ENCODE data around the gene RAD23A.
"Not testable (repeated sequence)": the region's sequence is repeated elsewhere in the genome, so short reads cannot be mapped to it uniquely, and the experiment has no call there.

RAD23A gene

DNA sequence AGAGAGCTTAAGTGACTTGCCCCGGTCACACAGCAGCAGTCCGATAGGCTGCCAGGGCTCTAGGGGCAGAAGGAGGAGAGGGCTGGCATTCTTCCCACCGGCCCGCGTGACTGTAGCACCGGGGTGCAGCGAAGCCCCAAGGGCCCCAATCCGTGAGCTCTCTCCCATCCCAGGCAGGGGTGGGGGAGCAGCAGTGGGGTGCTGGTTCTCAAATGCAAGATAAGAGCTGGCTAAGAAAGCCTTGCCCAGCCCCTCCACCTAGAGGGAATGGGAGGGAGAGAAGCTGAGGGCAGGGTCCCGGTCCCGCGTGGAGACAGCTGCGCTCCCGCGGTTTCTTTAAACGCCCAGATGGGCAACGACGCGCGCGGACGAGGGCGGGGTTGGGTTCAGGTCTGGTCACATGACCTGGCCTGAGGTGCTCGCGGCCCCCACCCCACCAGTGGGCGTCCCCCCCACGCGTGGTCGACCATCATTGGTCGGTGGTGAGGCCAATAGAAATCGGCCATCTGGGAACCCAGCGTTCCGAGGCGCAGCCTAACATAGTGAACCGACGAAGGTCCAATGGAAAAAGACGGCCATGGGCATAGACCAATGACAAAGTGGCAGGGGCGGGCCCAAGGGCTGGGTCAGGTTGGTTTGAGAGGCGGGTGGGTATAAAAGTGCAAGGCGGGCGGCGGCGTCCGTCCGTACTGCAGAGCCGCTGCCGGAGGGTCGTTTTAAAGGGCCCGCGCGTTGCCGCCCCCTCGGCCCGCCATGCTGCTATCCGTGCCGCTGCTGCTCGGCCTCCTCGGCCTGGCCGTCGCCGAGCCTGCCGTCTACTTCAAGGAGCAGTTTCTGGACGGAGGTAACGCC lies 7.5 kb upstream of the RAD23A start, which contains the start of gene CALR:
Gene CALR (plus strand): TSS at position 683 of the 852 bp plus-strand sequence. CDS start 71 bp downstream, at position 754.
- DNase-seq (ENCODE audit: low spot score), result peak; percentile 100

DNA sequence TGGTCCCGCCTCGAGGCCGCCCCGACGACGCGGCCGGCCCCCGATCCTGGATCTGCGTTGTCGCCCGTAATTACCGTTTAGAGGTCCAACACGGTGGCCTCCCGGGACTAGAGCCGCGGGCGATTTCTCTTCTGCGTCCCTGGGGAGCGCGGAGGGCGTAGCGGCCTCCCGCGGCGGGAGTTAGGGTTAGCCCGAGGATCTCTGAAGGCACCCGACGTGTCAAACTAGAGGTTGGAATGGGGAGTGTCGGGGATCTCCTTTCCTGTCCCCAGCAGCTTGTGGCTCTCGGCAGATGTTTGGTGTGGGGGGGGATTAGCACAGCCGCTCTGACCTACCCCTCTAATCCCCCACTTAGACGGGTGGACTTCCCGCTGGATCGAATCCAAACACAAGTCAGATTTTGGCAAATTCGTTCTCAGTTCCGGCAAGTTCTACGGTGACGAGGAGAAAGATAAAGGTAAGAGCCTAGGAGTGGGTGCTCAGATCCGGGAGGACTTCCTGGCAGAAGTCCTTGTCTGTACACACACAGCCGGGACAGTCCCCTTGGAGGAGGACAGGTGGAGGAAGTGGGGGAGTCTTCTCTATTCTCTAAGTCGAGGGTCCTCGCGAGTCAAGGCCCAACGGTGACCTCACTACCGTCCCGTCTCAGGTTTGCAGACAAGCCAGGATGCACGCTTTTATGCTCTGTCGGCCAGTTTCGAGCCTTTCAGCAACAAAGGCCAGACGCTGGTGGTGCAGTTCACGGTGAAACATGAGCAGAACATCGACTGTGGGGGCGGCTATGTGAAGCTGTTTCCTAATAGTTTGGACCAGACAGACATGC lies 6.7 kb upstream of the RAD23A start:
- peak; percentile 56 for DNase-seq (ENCODE audit: low spot score)

DNA sequence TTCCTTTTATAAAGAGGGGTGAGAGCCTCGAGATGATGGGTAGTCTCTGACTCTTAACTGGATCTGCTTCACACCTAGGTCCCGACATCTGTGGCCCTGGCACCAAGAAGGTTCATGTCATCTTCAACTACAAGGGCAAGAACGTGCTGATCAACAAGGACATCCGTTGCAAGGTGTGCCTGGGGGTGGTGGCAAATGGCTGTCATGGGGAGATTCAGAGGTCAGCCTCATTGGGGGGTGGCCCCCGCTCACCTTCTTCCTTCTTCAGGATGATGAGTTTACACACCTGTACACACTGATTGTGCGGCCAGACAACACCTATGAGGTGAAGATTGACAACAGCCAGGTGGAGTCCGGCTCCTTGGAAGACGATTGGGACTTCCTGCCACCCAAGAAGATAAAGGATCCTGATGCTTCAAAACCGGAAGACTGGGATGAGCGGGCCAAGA lies 5.7 kb upstream of the RAD23A start:
- DNase-seq (ENCODE audit: low spot score), result no peak

DNA sequence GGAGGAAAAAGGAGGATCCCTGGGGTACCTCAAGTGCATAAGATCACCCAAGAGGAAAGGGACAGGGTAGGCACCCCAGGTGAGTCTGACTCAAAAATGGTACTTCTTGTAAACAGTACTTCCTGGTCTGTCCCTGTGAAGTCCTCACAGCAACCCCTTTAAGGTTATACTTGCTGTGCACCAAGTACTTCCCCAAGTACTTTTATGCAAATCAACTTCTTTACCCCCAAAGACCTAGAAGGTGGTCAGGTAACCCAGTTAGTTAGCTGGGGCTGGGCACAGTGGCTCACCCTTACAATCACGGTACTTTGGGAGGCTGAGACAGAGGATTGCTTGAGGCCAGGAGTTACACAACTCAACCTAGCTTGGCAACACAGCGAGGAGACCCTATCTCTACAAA lies 4.8 kb upstream of the RAD23A start:
- DNase-seq (ENCODE audit: low spot score), result no peak

DNA sequence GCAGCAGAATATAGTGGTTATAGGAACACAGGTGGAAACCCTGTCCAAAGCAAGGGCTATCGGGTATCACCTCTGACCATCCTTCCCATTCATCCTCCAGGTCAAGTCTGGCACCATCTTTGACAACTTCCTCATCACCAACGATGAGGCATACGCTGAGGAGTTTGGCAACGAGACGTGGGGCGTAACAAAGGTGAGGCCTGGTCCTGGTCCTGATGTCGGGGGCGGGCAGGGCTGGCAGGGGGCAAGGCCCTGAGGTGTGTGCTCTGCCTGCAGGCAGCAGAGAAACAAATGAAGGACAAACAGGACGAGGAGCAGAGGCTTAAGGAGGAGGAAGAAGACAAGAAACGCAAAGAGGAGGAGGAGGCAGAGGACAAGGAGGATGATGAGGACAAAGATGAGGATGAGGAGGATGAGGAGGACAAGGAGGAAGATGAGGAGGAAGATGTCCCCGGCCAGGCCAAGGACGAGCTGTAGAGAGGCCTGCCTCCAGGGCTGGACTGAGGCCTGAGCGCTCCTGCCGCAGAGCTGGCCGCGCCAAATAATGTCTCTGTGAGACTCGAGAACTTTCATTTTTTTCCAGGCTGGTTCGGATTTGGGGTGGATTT lies 2.1 kb upstream of the RAD23A start:
- no peak for DNase-seq (ENCODE audit: low spot score)

DNA sequence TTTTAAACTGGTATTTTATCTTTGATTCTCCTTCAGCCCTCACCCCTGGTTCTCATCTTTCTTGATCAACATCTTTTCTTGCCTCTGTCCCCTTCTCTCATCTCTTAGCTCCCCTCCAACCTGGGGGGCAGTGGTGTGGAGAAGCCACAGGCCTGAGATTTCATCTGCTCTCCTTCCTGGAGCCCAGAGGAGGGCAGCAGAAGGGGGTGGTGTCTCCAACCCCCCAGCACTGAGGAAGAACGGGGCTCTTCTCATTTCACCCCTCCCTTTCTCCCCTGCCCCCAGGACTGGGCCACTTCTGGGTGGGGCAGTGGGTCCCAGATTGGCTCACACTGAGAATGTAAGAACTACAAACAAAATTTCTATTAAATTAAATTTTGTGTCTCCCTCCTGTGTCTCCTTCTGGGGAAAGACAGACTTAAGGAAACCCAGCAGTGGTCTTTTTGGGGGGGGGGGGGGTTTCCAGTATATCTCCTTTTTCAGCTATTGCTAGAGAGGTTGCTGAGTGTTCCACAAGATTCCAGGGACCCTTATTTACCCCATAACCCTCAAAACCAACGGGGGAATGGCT lies 1.5 kb upstream of the RAD23A start:
- DNase-seq (ENCODE audit: low spot score), result no peak

DNA sequence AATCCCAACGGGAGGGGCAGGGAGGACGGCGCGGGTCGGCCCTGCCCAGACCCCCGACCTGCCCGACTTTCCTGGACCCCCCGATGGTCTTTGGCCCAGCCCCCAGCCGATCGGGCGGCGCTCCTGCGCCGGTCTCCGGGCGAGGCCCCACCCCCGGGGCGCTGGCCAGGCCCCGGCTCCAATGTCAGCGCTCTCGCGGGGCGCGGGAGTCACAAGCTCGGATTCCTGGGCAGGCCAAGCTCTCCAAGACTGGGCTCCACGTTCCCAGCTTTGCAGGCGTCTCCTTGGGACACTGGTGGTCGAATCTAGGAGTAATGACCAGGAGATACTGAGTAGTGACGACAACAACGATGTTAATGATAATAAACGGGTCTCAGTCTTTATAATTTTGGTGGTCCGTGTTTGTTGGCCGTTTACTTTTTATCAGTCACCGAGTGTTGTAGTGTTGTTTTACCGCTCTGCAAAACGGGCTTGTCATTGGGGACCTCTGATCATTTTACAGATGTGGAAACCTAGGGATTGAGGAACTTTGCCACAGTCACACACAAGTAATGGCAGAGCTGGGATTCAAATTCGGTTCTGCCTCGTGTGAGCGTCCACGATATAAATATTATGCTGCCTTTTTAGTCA lies 545 bp downstream of the RAD23A start:
- DNase-seq (ENCODE audit: low spot score), result peak; percentile 82

DNA sequence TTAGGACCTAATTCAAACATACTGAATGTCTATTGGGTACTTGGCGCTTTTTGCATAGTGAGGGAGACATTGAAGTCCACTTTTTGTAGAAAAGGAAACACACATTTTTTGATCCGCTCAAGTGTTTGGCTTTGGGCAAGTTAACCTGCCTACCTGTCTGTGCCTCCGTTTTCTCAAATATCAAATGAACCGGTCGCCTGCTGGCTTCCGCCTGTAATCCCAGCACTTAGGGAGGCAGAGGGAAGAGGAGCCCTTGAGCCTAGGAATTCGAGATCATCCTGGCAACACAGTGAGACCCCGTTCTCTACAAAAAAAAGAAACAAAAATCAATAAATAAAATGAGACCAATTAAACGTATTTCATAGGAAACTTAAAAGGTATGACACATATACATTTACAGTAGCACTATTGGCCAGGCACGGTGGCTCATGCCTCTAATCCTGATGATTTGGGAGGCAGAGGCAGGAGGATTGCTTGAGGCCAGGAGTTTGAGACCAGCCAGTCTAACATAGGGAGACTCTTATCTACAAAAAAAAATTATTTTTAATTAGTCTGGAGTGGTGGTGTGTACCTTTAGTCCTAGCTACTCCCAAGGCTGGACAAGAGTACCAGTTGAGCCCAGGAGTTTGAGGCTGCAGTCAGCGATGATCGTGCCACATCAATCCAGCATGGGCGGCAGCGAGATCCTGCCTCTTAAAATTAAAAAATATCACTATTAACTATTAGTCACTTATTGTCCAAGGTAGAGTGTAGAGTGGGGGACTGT lies 1.3 kb downstream of the RAD23A start:
- no peak for DNase-seq (ENCODE audit: low spot score)

DNA sequence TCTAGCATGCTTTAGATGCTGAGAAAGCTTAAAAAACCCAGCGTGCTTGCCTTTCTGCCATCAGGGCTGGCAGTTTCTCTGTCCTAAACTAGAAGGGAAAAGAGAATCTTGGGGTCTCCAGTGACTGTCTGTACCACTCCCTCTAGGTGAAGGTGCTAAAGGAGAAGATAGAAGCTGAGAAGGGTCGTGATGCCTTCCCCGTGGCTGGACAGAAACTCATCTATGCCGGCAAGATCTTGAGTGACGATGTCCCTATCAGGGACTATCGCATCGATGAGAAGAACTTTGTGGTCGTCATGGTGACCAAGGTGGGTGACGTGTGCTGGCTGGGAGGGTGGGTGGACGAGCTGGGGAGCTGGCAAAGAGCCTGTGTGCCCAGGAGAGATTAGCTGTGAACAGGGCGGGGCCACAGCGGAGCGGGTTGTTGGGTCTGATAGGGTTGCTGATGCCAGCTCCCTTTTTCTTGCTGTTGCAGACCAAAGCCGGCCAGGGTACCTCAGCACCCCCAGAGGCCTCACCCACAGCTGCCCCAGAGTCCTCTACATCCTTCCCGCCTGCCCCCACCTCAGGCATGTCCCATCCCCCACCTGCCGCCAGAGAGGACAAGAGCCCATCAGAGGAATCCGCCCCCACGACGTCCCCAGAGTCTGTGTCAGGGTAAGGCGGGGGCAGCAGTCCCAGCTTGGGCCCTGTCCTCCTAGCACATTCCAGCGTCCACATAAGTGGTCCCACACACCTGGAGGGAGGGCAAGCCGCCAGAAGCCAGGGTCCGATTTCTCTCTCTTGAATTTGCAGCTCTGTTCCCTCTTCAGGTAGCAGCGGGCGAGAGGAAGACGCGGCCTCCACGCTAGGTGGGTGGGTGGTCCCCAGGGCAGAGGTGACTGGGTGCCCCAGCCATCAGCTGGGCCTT lies 2.3 kb downstream of the RAD23A start:
- no peak for DNase-seq (ENCODE audit: low spot score)

DNA sequence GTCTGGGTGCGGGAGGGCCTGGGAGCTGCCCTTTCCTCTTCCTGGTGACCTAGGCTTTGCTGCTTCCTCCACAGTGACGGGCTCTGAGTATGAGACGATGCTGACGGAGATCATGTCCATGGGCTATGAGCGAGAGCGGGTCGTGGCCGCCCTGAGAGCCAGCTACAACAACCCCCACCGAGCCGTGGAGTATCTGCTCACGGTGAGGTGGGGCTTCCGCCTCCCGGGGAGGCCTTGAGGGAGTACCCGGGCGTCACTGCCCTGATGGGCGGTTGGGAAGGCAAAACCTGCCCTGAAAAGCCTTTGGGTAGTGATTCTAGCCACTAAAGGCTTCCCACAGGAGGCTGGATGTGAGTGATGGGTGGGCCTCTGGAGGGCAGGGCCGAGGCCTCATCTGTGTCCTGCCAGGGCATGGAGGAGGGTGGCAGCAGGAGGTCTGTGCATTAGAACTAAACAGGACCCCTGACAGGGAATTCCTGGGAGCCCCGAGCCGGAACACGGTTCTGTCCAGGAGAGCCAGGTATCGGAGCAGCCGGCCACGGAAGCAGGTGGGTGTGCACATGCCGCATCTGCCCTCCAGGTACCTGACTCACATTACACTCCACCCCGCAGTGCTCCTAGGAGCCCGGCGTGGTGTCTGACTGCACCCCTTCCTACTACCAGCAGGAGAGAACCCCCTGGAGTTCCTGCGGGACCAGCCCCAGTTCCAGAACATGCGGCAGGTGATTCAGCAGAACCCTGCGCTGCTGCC lies 3.1 kb downstream of the RAD23A start:
- no peak for DNase-seq (ENCODE audit: low spot score)

DNA sequence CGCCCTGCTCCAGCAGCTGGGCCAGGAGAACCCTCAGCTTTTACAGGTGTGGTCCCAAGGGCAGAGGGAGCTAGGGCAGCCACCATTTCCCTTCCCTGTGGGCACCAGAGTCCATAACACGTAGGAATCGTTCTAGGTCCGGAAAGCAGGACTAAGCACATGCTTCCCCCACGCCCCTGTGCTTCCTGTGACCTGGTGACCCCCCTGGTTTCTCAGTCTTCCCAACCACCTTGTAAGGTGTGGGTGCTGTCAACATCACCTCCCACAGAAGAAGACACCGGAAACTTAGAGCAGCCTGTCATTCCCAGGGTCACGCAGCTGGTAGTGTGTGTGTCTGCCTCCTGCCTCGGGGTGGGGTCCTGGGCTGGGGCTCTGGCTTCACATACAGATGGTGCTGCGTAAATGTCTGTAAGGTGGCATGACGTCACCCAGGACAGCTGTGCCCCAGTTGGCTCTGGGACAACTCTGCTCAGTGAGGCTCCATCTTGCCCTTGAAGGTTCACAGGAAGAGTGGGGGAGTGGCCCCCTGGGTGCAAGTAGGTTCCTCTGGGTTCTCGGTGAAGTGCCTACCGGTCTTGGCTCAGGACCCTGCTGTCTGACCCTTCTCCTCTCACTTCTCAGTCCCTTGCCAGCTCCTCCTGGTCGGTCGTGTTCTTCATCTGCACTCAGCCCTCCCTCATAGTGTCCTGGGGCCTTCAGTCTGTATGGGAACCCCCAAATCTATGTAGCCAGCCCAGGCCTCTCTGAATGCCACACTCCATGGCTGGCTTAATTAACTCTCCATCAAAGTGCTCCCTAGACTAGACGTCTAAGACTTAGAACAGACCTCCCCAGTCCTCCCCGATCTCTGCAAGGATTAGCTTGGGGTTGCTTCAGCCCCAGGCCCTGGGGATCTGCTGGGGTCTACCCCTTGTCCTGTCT lies 4.0 kb downstream of the RAD23A start:
- DNase-seq (ENCODE audit: low spot score), result no peak

DNA sequence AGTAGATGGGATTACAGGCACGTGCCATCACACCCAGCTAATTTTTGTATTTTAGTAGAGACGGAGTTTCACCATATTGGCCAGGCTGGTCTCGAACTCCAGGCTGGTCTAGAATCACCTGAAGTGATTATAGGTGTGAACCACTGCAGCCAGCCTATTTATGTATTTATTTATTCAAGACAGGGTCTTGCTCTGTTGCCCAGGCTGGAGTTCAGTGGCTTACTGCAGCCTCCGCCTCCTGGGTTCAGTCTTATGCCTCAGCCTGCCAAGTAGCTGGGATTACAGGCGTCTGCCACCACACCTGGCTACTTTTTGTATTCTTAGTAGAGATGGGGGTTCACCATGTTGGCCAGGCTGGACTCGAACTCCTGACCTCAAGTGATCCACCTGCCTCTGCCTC lies 6.4 kb downstream of the RAD23A start:
- DNase-seq (ENCODE audit: low spot score), result not testable (repeated sequence)

DNA sequence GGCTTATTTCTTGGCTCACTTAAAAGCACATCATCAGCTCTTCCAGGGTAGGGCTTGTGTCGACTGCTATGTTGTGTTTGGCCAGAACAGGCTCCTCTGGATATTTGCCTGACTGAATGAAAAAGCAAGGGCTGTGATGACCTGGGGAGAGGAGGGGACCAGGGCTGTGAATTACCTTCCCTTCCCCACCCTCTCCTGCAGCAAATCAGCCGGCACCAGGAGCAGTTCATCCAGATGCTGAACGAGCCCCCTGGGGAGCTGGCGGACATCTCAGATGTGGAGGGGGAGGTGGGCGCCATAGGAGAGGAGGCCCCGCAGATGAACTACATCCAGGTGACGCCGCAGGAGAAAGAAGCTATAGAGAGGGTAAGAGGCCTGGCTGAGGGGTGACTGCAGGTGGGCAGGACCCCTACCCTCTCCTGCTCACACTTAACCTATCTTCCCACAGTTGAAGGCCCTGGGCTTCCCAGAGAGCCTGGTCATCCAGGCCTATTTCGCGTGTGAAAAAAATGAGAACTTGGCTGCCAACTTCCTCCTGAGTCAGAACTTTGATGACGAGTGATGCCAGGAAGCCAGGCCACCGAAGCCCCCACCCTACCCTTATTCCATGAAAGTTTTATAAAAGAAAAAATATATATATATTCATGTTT lies 7.0 kb downstream of the RAD23A start:
- DNase-seq (ENCODE audit: low spot score), result peak; percentile 90

DNA sequence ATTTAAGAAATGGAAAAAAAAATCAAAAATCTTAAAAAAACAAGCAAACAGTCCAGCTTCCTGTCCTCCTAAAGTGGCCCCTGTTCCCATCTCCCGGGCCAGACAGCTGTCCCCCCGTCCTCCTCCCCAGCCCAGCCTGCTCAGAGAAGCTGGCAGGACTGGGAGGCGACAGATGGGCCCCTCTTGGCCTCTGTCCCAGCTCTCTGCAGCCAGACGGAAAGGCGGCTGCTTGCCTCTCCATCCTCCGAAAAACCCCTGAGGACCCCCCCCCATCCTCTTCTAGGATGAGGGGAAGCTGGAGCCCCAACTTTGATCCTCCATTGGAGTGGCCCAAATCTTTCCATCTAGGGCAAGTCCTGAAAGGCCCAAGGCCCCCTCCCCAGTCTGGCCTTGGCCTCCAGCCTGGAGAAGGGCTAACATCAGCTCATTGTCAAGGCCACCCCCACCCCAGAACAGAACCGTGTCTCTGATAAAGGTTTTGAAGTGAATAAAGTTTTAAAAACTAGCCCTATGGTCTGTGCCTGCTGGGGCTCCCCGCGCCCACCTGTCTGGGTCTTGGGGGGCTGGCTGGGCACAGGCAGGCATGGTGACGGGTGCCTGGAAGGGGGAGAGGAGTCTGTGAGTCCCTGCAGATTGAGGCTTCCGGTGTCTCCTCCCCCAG lies 7.6 kb downstream of the RAD23A start:
- no peak for DNase-seq (ENCODE audit: low spot score)

DNA sequence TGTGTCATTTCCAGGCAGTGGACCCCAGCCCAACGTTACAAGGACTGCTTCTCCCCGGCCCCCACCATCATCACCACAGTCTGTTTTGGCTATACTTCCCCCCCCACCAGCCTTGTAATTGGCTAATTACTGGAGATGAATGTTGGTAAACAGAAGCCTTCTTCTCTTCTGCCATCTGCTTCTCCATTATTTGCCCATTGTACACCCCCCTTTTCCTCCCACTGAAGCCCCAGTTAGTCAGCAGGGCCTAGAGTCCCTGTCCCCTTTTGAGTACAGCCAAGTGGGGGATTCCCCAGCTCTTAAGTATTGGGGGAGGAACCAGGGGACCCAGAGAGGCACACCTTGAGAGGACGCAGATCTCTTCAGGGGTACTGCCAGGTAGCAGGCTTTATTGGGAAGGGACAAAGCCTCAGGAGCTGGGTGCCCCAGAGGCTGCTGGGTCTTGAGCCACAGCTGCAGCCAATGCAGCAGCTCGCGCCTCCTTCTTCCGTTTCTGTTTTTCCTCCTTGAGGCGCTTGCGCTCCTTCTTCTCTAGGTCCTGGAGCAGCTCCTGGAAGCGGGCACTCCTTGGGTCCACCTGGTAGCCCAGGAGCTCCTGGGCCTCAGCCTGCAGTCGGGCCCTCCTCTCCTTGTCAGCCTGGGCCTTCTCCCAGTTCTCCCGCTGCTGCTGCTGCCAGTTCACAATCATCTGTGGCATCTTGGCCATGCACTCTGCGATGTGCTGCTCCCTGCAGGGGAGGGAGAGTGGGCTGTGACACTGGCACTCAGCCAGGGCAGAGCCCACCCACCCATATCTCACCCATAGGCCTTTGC lies 8.3 kb downstream of the RAD23A start:
- DNase-seq (ENCODE audit: low spot score), result no peak

DNA sequence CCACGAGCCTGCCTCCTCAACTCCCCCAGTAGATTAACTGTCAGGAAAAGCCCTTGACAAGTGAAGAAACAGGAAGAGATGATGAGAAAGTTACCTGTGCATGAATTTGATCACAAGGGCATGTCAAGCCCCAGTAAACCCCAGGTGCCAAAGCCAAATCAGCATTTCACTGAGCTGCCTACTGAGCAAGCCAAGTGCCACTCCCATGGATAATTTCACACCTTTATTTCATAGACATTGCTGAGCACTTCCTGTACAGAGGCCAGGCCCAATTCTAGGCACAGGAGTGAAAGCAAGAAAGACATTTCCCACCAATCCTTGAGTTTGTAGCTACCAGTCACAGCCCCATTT lies 8.9 kb downstream of the RAD23A start:
- DNase-seq (ENCODE audit: low spot score), result no peak

All from hepatic stellate cell (primary cell).